ENCODE data around the gene RNF26.
"Not testable (repeated sequence)": the region's sequence is repeated elsewhere in the genome, so short reads cannot be mapped to it uniquely, and the experiment has no call there.

The RNF26 gene

GRCh38 chr11:119371778-119372182, 37.5 kb downstream of the RNF26 start:
- DNase-seq (ENCODE audit: low read depth, low spot score) = no peak

DNA sequence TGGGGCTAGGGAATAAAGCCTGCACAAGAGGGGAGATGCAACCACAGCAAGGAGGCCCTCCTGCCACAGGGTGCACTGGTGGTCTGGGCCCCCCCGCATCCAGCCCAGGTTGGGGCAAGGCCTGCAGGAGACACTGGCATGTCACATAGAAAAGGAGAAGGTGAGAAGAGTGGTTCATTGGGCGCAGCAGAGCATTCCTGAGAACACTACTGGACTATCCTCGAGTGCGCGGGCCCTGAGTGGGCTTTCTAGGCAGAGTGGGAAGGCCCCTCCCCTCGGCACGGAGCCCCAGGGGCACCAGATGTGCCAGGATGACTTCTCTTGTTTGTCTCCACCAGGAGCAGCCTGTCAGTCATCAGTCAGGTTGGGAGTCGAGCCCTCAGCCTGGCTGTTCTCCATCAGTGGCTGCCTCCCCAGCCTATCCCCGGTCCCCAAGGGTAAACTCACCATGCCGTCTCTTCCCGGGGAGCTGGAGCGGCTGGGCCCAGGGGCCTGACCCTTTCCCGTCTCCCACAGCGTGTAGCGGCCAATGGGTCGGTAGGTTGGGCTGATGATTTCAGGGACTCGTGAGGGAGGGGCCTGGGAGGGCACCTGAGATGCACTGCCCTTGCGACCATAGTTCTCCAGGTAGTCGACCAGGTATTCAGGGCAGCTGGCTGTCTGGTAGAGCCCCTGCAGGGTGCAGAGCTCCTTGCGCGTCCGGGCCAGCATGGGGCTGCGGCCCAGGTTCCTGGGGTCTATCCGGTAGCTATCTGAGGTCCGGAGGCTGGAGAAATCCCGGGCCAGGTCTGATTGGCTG, 38.1 kb downstream of the RNF26 start:
- DNase-seq (ENCODE audit: low read depth, low spot score) = no peak

DNA sequence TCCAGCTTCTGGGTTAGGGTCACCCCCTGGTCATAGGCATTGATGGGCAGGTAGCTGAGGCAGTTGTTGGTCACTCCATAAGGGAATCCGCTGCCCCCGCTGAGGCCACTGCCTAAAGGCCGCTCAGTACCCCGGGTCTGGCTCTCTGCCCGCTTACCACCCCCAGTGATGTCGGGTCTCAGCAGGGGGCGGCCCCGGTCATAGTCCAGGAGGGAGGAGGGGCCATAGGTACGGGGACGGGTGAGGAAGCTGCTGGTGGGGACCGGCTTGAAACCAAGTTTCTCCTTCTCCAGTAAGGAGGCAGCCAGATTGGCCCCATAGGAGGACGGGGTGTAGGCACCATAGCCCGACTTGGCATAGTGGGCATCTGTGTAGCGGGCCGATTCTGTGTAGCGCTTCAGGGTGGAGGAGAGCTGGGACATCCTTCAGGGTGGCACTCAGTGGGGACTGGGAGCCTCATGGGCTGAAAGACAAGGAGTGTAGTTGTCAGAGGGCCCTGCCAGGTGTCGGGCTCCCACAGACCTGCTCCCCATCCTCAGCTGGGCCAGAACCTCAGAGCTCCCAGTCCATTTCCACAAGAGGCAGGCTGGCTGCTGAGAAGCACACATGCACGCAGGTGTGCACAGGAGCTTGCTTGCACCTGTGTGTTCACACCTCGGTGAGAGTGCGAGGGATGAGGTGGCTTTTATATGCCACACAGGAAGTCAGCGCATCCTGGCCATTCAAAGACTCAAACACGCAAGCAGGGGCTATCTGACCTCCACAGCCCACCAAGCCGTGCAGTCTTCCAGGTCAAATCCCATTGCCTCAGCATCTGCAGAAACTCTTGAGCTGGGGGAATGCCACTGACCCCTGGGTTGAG, 39.0 kb downstream of the RNF26 start:
- no peak for DNase-seq (ENCODE audit: low read depth, low spot score)

GRCh38 chr11:119373921-119374631, 39.7 kb downstream of the RNF26 start:
- DNase-seq (ENCODE audit: low read depth, low spot score) = no peak

GRCh38 chr11:119374632-119375336, 40.5 kb downstream of the RNF26 start:
- no peak for DNase-seq (ENCODE audit: low read depth, low spot score)

DNA sequence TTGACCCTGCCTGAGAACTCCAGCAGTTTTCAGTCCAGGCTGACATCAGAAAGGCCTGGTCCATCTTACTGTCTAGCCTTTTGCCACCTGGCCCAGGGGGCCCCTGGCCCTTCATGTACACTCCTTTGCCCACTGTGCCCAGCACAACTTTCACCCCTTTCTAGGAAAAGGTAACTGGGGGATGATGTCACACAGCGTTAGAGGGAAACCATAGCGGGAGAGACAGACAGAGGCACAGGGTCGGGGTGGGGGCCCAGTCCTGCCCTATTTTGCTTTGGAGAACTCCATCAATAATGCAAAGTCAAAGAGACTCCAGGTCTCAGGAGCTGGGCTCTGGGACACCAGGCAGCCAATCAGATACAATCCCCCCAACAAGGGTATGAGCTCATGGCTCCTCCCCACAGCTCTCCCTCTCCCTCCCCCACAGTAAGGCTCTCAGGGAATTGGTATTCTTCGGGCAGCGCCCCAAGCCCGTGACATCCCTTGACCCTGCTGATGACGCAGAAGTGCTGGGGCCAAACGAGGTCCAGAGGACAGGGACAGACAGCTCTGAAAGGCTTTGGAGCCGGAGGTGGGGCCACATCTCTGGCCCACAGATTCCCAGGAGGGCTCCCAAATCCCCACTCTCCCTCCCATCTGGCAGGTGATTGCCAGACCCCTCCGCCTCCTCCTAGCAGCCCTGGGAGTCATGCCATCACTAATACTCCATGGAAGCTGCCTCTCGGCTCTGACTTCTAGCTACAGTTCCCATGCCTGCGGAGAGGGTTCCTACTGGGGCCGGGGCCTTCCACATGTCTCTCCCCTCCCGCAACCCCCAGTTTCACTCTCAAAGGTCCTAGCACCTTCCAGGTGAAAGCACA, 41.2 kb downstream of the RNF26 start:
- no peak for DNase-seq (ENCODE audit: low read depth, low spot score)

- DNase-seq (ENCODE audit: low read depth, low spot score) = no peak
Observed at GRCh38 chr11:119376197-119376847, 42.0 kb downstream of the RNF26 start.

DNA sequence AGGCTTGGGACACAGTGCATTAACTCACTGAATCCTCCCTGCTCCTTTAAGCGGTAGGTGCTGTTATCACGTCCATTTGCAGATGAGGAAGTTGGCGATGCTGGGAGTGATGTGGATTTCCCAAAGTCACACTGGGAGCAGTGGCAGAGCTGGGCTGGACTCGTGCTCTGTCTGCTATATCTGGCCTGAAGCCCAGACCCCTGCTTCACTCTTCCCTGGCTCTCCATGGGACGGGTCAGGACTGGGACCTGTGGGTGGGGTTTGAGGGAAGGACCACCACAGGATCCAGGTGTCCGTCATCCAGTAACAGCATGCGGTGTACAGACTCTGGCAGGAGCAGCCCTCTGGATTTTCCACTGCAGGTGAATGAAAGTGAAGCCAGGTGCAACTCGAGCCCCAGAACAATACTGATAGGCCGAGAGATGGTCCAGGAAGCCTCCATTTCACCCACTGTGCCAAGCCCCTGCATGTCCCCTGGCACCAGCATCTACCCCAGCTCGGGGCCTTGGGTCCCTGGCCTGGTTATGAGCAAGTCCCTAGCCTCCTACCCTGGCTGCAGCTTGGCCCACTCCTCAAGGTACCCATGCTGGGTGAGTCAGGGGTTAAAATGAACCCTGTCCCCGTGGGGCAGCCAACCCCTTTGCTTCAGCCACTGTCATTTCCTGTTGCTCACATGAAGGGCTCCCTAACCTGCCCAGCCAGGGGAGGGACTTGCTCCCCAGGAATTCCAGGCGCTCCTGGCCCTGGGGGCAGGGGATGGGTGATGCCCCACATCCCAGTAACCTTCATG, 43.0 kb downstream of the RNF26 start:
- DNase-seq (ENCODE audit: low read depth, low spot score) = no peak

DNA sequence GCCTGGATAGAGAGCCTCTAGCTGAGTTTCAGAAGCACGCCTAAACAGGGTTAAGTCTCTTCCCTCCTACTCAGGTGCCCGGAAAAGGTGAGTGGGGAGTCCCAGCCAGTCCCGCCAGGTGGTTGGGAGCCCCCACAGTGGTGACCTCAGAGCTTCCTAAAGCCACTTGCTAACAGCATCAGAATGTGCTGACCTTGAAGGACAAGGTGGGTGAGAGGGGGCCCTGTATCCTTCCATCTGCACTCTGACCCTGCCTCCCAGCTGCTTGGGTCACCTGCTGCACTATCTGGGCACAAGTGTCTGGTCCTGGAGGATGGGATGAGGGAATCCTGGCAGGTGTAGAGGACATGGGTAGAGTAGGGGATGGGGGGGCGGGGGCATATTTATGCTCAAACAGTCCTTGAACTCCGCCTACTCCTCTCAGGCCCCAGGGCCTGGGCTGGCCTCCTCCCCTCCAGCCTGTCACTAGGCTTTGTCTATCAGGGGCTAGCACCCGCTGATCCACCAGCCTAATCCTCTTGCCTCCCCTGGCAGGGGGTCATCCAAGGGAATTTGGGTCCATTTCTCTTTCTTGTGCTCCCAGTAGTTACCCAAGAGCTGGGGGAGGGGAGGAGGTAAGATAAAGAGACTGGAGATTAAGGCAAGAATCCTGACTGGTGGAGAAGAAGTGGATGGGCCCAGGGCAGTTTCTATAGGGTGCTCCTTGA, 43.8 kb downstream of the RNF26 start:
- no peak for DNase-seq (ENCODE audit: low read depth, low spot score)

DNA sequence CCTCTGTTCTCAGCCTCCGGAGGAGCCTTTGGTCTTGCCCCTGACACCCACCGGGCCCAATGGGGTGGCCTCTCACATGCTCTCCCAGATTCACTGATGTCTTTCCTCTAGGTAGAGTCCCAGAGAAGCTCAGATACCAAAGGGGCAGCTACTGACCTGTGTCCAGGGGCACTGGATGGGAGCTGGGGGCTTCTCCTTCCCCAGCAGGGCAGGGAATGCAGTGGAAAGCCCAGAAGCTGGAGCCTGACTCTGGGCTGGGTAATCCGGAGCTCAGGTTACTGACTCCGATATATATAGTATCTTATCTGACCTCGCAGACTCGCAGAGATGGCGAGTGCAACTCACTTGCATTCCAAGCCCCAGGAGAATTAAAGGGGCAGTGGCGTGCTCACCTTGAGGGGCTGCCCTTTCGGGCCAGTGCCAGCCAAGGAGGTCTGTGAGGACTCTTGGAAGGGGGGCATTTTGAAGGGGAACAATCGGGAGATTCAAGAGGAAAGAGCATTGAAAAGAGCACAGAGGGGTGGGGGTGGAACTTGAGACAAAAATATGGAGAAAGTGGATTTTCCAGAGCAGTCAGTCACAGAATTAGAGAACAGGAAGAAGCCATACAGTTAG, 44.6 kb downstream of the RNF26 start:
- DNase-seq (ENCODE audit: low read depth, low spot score) = no peak

- DNase-seq (ENCODE audit: low read depth, low spot score) = no peak
Observed at GRCh38 chr11:119380160-119380826, 46.0 kb downstream of the RNF26 start.

- no peak for DNase-seq (ENCODE audit: low read depth, low spot score)
Observed at GRCh38 chr11:119380827-119381180, 46.5 kb downstream of the RNF26 start.

- peak; percentile 94 for DNase-seq (ENCODE audit: low read depth, low spot score)
Observed at GRCh38 chr11:119381181-119381988, 47.1 kb downstream of the RNF26 start, which contains the start of gene USP2. TSS of gene USP2 (minus strand) at chr11:119381690. CDS start at chr11:119373480, 8,210 bp downstream.

DNA sequence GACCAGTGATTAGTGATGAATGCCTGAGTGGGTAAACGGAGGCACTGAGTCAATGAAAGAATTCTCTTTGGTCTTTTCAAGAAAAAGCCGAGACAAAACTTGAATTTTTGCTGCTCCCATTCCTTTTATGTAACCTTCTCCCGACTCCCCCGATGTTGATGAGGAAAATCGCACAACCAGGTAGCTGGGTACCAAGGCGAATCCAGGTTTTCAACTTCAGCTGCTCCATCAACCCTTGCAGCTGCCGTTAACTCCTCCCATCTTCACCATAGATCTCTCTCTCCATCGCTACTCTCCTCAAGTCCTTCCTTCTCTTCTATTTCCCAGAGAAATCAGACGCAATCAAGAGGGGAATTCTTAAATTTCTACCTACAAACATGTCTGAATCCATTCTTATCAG, 47.8 kb downstream of the RNF26 start:
- DNase-seq (ENCODE audit: low read depth, low spot score) = no peak

- not testable (repeated sequence) for DNase-seq (ENCODE audit: low read depth, low spot score)
Observed at GRCh38 chr11:119382513-119382912, 48.2 kb downstream of the RNF26 start.

DNA sequence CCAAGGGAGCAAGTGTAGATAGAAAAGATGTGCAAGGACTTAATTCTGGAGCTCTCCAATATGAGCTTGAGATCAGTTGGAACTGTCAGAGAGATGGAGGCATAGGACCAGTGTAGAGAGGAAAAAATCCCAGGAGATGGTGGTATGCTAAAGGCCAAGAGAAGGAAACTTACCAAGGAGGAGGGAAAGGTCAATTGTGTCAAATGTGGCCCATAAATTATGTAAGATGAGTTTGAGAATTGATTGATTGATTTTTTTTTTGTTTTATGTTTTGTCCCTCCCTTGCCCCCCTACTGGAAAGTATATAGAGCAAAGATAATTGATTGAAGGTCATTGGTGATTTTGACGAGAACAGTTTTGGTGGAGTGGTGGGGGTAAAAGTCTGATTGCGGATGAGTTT, 50.0 kb downstream of the RNF26 start:
- no peak for DNase-seq (ENCODE audit: low read depth, low spot score)
